Measurements from ENCODE around the gene CPZ.

The CPZ gene

DNA sequence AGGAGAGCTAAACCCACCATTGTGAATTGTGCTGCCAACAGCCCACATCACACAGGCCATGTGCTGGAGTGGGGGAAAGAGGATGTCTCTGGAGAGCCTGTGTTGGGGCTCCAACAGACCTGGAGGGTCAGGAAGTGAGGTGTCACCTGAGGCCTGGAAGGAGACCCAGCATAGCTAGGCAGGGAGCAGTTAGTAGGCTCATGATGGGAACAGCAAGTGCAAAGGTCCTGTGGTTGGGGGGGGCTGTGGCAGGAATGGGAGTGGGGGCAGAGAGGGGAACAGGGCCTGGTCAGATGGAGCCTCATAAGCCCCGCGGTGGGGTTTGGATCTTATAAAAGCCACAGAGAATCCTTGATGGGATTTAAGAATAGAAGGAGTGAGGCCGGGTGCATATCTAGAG lies 48.3 kb upstream of the CPZ start:
- H3K27ac ChIP-seq (ENCODE audit: low read length), result no peak overlapping the region
- no peaks in the 10 kb centered on the region for H3K9me3 ChIP-seq (replicated peaks; ENCODE audit: insufficient read depth, low read length)
- H3F3A ChIP-seq (ENCODE audit: insufficient read depth, low read length), result no peaks in the 10 kb centered on the region
- H3K27me3 ChIP-seq (replicated peaks; ENCODE audit: insufficient read depth, low read length), result peaks cover 60% of the 10 kb centered on the region
- H4K20me1 ChIP-seq (ENCODE audit: insufficient read depth, low read length), result no peaks in the 10 kb centered on the region
- TF ChIP-seq EZH2 (optimal IDR thresholded peaks at IDR 0.05; ENCODE audit: low read depth, low read length) (no peak), EZH2phosphoT487 (IDR thresholded peaks at IDR 0.05; ENCODE audit: low read length) (no peak), CTCF (IDR thresholded peaks at IDR 0.05; ENCODE audit: low read length) (no peak)
- DNase-seq, result no peak
- no peaks in the 10 kb centered on the region for H3K36me3 ChIP-seq (replicated peaks; ENCODE audit: insufficient read depth, low read length)
- H3K9ac ChIP-seq (ENCODE audit: low read length), result no peak overlapping the region
- H2AFZ ChIP-seq (ENCODE audit: low read length), result no peak overlapping the region
- H3K79me2 ChIP-seq (ENCODE audit: low read length), result no peaks in the 10 kb centered on the region
- H3K4me3 ChIP-seq (ENCODE audit: low read length), result no peak overlapping the region
- H3K4me2 ChIP-seq (ENCODE audit: low read depth, low read length), result no peak overlapping the region
- peaks cover 9% of the 10 kb centered on the region; the same call in 1 of the 2 replicates for H3K4me1 ChIP-seq (ENCODE audit: low read length)
- H3K9me2 ChIP-seq (replicated peaks; ENCODE audit: insufficient read depth, low read length), result no peaks in the 10 kb centered on the region

GRCh38 chr4:8544741-8545438 lies 47.7 kb upstream of the CPZ start:
- TF ChIP-seq EZH2 (optimal IDR thresholded peaks at IDR 0.05; ENCODE audit: low read depth, low read length) (no peak), CTCF (IDR thresholded peaks at IDR 0.05; ENCODE audit: low read length) (no peak), EZH2phosphoT487 (IDR thresholded peaks at IDR 0.05; ENCODE audit: low read length) (no peak)
- Histone ChIP-seq H3K4me1 (ENCODE audit: low read length) (peaks cover 5% of the 10 kb centered on the region; the same call in 1 of the 2 replicates), H3K27me3 (replicated peaks; ENCODE audit: insufficient read depth, low read length) (peaks cover 63% of the 10 kb centered on the region), H3F3A (ENCODE audit: insufficient read depth, low read length) (no peaks in the 10 kb centered on the region), H3K9me2 (replicated peaks; ENCODE audit: insufficient read depth, low read length) (no peaks in the 10 kb centered on the region), H3K4me2 (ENCODE audit: low read depth, low read length) (no peak overlapping the region), H4K20me1 (ENCODE audit: insufficient read depth, low read length) (no peaks in the 10 kb centered on the region), H2AFZ (ENCODE audit: low read length) (no peak overlapping the region), H3K9ac (ENCODE audit: low read length) (no peak overlapping the region), H3K9me3 (replicated peaks; ENCODE audit: insufficient read depth, low read length) (no peaks in the 10 kb centered on the region), H3K4me3 (ENCODE audit: low read length) (no peak overlapping the region), H3K36me3 (replicated peaks; ENCODE audit: insufficient read depth, low read length) (no peaks in the 10 kb centered on the region), H3K79me2 (ENCODE audit: low read length) (no peaks in the 10 kb centered on the region), H3K27ac (ENCODE audit: low read length) (no peak overlapping the region)
- no peak for DNase-seq

- TF ChIP-seq CTCF (IDR thresholded peaks at IDR 0.05; ENCODE audit: low read length) (no peak), EZH2phosphoT487 (IDR thresholded peaks at IDR 0.05; ENCODE audit: low read length) (no peak), EZH2 (optimal IDR thresholded peaks at IDR 0.05; ENCODE audit: low read depth, low read length) (no peak)
- Histone ChIP-seq H2AFZ (ENCODE audit: low read length) (no peak overlapping the region), H3F3A (ENCODE audit: insufficient read depth, low read length) (no peaks in the 10 kb centered on the region), H3K9me2 (replicated peaks; ENCODE audit: insufficient read depth, low read length) (no peaks in the 10 kb centered on the region), H3K9me3 (replicated peaks; ENCODE audit: insufficient read depth, low read length) (no peaks in the 10 kb centered on the region), H3K9ac (ENCODE audit: low read length) (no peak overlapping the region), H3K27ac (ENCODE audit: low read length) (no peak overlapping the region), H3K4me3 (ENCODE audit: low read length) (no peak overlapping the region), H3K27me3 (replicated peaks; ENCODE audit: insufficient read depth, low read length) (peaks cover 68% of the 10 kb centered on the region), H3K36me3 (replicated peaks; ENCODE audit: insufficient read depth, low read length) (no peaks in the 10 kb centered on the region), H4K20me1 (ENCODE audit: insufficient read depth, low read length) (no peaks in the 10 kb centered on the region), H3K79me2 (ENCODE audit: low read length) (no peaks in the 10 kb centered on the region), H3K4me2 (ENCODE audit: low read depth, low read length) (no peak overlapping the region), H3K4me1 (ENCODE audit: low read length) (0 out of 2 replicates have a peak, but pooled peaks cover under 1% of the 10 kb centered on the region)
- DNase-seq, result no peak
Observed at GRCh38 chr4:8545439-8545765, 47.2 kb upstream of the CPZ start.
